Suprapubic skin (tissue), 3 donors: ENCODE data around the gene SNX17.
"Not testable (repeated sequence)": the region's sequence is repeated elsewhere in the genome, so short reads cannot be mapped to it uniquely, and the experiment has no call there.

Experiments
- CTCF ChIP-seq, 2 donors: fragments of 200-600 bp in 1 of 2; fragments of 450-650 bp in 1 of 2; sonication (generic) in 1 of 2; IDR thresholded peaks; one replicate each; pipeline ENCODE4 v1.5.1; 2016 to 2019; ENCODE audit warnings: antibody characterized with exemption in 2 of 2, mild to moderate bottlenecking in 1 of 2, moderate library complexity in 1 of 2
- POLR2AphosphoS5 ChIP-seq, 3 donors: sonication (generic); formaldehyde crosslinking; IDR thresholded peaks; one replicate each; pipeline ENCODE4 v1.6.1; 2017; ENCODE audit warnings: antibody characterized with exemption in 3 of 3

- not testable (repeated sequence) for TF ChIP-seq POLR2AphosphoS5, CTCF (IDR thresholded peaks at IDR 0.05)
Measured at GRCh38 chr2:27353386-27353761, 17.0 kb upstream of the SNX17 start.
